Spinal cord (tissue), 10 donors: ENCODE data around the gene TAF1. TPM values are rescaled to one million over a fixed set of nuclear protein-coding genes. Genes with fewer than 3 reads are reported as not detected.
"Not testable (repeated sequence)": the region's sequence is repeated elsewhere in the genome, so short reads cannot be mapped to it uniquely, and the experiment has no call there.

Experiments
- DNase-seq, 6 donors: peaks; one replicate each; pipeline versions ENCODE4 v3.0.0 to v3.0.0-alpha.2; 2013 to 2015; ENCODE audit warnings: low spot score in 6 of 6, low read depth in 4 of 6
- H3K27ac ChIP-seq: one replicate; pipeline ENCODE4 v1.5.1; 2013; ENCODE audit warnings: low read depth, low read length, control low read depth
- H3K27me3 ChIP-seq: one replicate; pipeline ENCODE4 v1.6.1; 2013; ENCODE audit warnings: low read length; ENCODE audit not compliant: control insufficient read depth, insufficient read depth
- H3K36me3 ChIP-seq: one replicate; pipeline ENCODE4 v1.6.1; 2013; ENCODE audit warnings: low read length; ENCODE audit not compliant: control insufficient read depth, insufficient read depth
- H3K4me1 ChIP-seq: one replicate; pipeline ENCODE4 v1.6.1; 2013; ENCODE audit warnings: low read length; ENCODE audit not compliant: control insufficient read depth, insufficient read depth
- H3K4me3 ChIP-seq: one replicate; pipeline ENCODE4 v1.5.1; 2013; ENCODE audit warnings: low read depth, low read length, control low read depth
- H3K9me3 ChIP-seq: one replicate; pipeline ENCODE4 v1.6.1; 2013; ENCODE audit warnings: low read length; ENCODE audit not compliant: control insufficient read depth, insufficient read depth
- WGBS: methylation state at CpG from one replicate; pipeline ENCODE4 v1.1.5; 2013; ENCODE audit warnings: missing lambda C conversion rate; ENCODE audit not compliant: insufficient coverage; 5-methylcytosine and 5-hydroxymethylcytosine counted together
- long read RNA-seq, 4 donors: transcript quantifications; one replicate each; lab custom pipeline, GENCODE V29; 2026
- polyA plus RNA-seq, 2 donors: library from polyadenylated mRNA; unstranded; fragments of 120-200 nt; gene quantifications; one replicate each; pipeline ENCODE4 v1.2.1, GENCODE V29; 2013; ENCODE audit not compliant: insufficient read length in 2 of 2
- total RNA-seq, 2 donors: library from RNA; depleted of rRNA in 1 of 2; stranded (reverse); fragments of 120-200 nt in 1 of 2; fragments of >200 nt in 1 of 2; gene quantifications; one replicate each; pipeline versions ENCODE4 v1.2.3 to v1.2.4, GENCODE V29; 2013 to 2014
- donor health status: healthy.

TAF1 gene
- total RNA-seq: 10 to 100 TPM; 42.6 to 53.6 TPM
- 10 to 100 TPM; 26.3 to 29.1 TPM for polyA plus RNA-seq
- long read RNA-seq, donor 1, partial matches to known transcripts: 0 of 1 reads
- long read RNA-seq, donor 1, other reads (novel, unspliced or antisense): 0 of 1 reads
- long read RNA-seq, donor 2: 0 reads
- long read RNA-seq, donor 3: 0 reads
- long read RNA-seq, donor 4, partial matches to known transcripts: 31 of 31 reads
- long read RNA-seq, donor 4, other reads (novel, unspliced or antisense): 0 of 31 reads

DNA sequence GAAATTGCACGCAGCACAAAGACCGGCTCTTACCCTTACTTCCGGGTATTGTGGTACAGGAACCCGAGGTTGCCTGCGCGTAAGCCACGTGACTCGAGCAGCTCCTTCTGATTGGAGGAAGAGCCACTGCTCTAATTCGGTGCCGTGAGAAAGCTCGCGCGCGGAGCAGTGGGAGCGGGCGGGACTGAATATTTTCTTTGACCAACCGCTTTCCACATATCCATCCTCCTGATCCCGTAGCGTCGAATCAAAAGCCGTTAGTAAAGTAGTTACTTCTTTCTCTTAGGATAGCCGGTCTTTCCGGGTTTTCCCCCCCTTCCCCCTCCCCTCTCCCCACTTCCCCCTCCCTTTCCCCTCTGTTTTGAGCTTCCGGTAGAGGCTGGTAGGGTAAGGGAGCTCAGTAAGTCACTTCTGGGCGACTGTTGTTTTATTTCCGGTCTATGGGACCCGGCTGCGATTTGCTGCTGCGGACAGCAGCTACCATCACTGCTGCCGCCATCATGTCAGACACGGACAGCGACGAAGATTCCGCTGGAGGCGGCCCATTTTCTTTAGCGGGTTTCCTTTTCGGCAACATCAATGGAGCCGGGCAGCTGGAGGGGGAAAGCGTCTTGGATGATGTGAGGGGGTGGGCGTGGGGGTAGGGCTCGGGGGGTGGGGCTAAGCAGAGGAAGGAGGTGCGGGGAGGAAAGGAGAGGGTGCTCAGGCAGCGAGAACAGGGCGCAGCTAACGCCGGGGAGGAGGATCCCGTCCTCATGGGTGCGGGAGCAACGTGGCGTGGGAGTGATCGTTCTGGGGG, at the start of gene TAF1:
Gene TAF1 (plus strand): TSS at position 483 of the 799 bp plus-strand sequence. CDS start 18 bp downstream, at position 501.
- no peaks in the 10 kb centered on the region for H3K27me3 ChIP-seq
- WGBS: 22% methylated on average over 31 of the region's 51 CpGs
- peak; percentile 73 to 99 (median 84) for DNase-seq
- peaks cover 14% of the 10 kb centered on the region for H3K4me1 ChIP-seq
- H3K27ac ChIP-seq: peak within 1 kb of the TSS; percentile 83
- peaks cover 5% of the 10 kb centered on the region for H3K36me3 ChIP-seq
- peak within 1 kb of the TSS; percentile 72 for H3K4me3 ChIP-seq
- no peaks in the 10 kb centered on the region for H3K9me3 ChIP-seq

DNA sequence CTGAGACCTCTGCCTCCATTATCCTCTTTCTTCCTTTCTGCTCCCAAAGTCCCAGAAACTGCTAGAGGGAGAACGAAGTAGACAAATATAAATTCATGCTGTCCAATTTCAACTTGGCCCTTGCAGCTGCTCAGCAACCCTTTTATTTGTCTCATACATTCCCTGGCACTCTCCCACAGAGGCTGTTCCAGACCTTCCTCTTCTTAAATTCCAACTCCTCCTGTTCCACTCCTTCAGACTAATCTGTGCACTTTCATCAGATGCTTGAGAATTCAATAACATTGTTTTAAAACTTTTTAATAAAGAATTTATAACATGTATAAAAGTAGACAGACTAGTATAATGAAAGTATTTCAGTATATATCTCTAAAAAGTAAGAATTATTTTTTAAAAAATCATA, 49.2 kb upstream of the TAF1 start:
- H3K36me3 ChIP-seq, H3K4me3 ChIP-seq, H3K9me3 ChIP-seq, H3K27me3 ChIP-seq, H3K4me1 ChIP-seq, DNase-seq, H3K27ac ChIP-seq: not testable (repeated sequence)
- WGBS: no CpG with 5 or more reads among the region's 1 CpG

DNA sequence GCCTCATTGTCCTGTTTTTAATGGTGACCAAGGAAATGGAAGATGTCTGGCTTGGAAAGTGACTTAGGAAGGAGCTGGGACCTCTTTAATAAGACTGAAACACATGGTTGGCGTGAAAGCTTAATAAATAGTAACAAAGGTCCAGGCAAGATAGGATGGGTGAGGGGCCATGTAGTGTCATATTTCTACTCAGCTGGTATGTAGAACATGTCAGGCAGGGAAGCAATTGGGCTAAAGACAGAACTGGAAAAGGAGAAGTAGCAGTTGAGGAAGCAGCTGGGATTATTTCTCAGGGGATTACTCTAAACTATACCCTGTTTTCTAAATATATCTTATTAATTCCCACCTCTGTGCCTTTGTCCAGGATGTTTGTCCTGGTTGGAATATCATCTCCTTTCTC, 46.0 kb upstream of the TAF1 start:
- no peak for DNase-seq
- 67% methylated on average over 1 of the region's 1 CpG for WGBS
- Histone ChIP-seq H3K9me3 (peaks cover 2% of the 10 kb centered on the region), H3K36me3 (no peaks in the 10 kb centered on the region), H3K27ac (no peak overlapping the region), H3K4me3 (no peak overlapping the region), H3K27me3 (no peaks in the 10 kb centered on the region), H3K4me1 (no peaks in the 10 kb centered on the region)

- Histone ChIP-seq H3K36me3 (no peaks in the 10 kb centered on the region), H3K9me3 (peaks cover 2% of the 10 kb centered on the region), H3K27ac (no peak overlapping the region), H3K27me3 (no peaks in the 10 kb centered on the region), H3K4me1 (no peaks in the 10 kb centered on the region), H3K4me3 (no peak overlapping the region)
- WGBS: no CpG with 5 or more reads among the region's 1 CpG
- DNase-seq: no peak
Observed at GRCh38 chrX:71321731-71322130, 44.4 kb upstream of the TAF1 start.

GRCh38 chrX:71324452-71324851, 41.7 kb upstream of the TAF1 start:
- not testable (repeated sequence) for H3K4me3 ChIP-seq, H3K9me3 ChIP-seq, DNase-seq, H3K36me3 ChIP-seq, H3K27ac ChIP-seq, H3K27me3 ChIP-seq, H3K4me1 ChIP-seq
- WGBS: 86% methylated on average over 7 of the region's 11 CpGs

- no peaks in the 10 kb centered on the region for H3K36me3 ChIP-seq
- H3K9me3 ChIP-seq: no peaks in the 10 kb centered on the region
- no peaks in the 10 kb centered on the region for H3K4me1 ChIP-seq
- no peaks in the 10 kb centered on the region for H3K27me3 ChIP-seq
- no peak for DNase-seq
- H3K4me3 ChIP-seq: no peak overlapping the region
- no peak overlapping the region for H3K27ac ChIP-seq
- WGBS: no CpG with 5 or more reads among the region's 3 CpGs
Observed at GRCh38 chrX:71326394-71326793, 39.8 kb upstream of the TAF1 start.

- not testable (repeated sequence) for H3K4me1 ChIP-seq, H3K27ac ChIP-seq, H3K36me3 ChIP-seq, H3K4me3 ChIP-seq, H3K9me3 ChIP-seq, H3K27me3 ChIP-seq, DNase-seq
- no CpG with 5 or more reads among the region's 5 CpGs for WGBS
Observed at GRCh38 chrX:71349151-71349665, 16.9 kb upstream of the TAF1 start.

- H3K9me3 ChIP-seq, DNase-seq, H3K4me3 ChIP-seq, H3K36me3 ChIP-seq, H3K4me1 ChIP-seq, H3K27ac ChIP-seq, H3K27me3 ChIP-seq: not testable (repeated sequence)
- WGBS: no CpG with 5 or more reads among the region's 6 CpGs
Observed at GRCh38 chrX:71349867-71350266, 16.3 kb upstream of the TAF1 start.

- H3K27ac ChIP-seq, H3K36me3 ChIP-seq, H3K4me1 ChIP-seq, DNase-seq, H3K4me3 ChIP-seq, H3K9me3 ChIP-seq, H3K27me3 ChIP-seq: not testable (repeated sequence)
- 89% methylated on average over 3 of the region's 5 CpGs for WGBS
Observed at GRCh38 chrX:71352439-71352838, 13.7 kb upstream of the TAF1 start.

DNA sequence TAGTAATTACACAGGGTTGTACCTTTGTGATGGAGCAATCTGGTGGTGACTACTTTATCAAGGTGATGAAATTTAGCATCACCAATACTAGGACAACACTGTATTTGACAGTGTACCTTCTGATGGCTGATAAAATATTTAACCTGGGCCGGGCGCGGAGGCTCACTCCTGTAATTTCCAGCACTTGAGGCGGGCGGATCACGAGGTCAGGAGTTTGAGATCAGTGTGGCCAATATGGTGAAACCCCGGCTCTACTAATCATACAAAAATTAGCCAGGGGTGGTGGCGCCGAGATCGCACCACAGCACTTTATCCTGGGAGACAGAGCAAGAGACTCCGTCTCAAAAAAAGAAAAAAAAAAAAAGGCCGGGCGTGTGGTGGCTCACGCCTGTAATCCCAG, 1.9 kb upstream of the TAF1 start:
- Histone ChIP-seq H3K27me3 (no peaks in the 10 kb centered on the region), H3K27ac (no peak overlapping the region), H3K9me3 (no peaks in the 10 kb centered on the region), H3K4me3 (no peak overlapping the region), H3K4me1 (peaks cover 14% of the 10 kb centered on the region), H3K36me3 (no peaks in the 10 kb centered on the region)
- DNase-seq: no peak
- WGBS: 92% methylated on average over 2 of the region's 14 CpGs
